HCT116 (cell line): ENCODE measurements around the gene UMAD1. TPM values are rescaled to one million over a fixed set of nuclear protein-coding genes. Genes with fewer than 3 reads are reported as not detected.

ENCODE experiments used
- ATAC-seq: fragments of 200-7000 bp; cut with Tn5 transposase; 2 replicates; pipeline ENCODE4 v1.9.1; 2020; ENCODE audit warnings: mild to moderate bottlenecking, moderate library complexity
- BruUV-seq: library from RNA; stranded (reverse); fragments of 400-500 nt; replicated peaks from 2 replicates; lab custom pipeline; 2021; lab: Mats Ljungman, UMichigan
- CTCF ChIA-PET: fragments of 300-600 bp; sonication (Branson Sonifier 250); formaldehyde crosslinking; loops from one replicate; lab custom pipeline; 2021; ENCODE audit warnings: antibody characterized with exemption; lab: Charles Lee
- POLR2A ChIA-PET: fragments of 300-600, 350-600 bp; sonication (Branson Sonifier 250); formaldehyde crosslinking; loops from one replicate; lab custom pipeline; 2021; ENCODE audit warnings: antibody characterized with exemption; lab: Charles Lee
- RAD21 ChIA-PET, 2 experiments: fragments of 300-600 bp; sonication (Branson Sonifier 250); formaldehyde crosslinking; loops; one replicate each; lab custom pipeline; 2023; ENCODE audit warnings: low total read pairs in 2 of 2; ENCODE audit not compliant: uncharacterized antibody in 2 of 2, unreplicated experiment in 2 of 2, low non-redundant PET in 1 of 2; lab: Charles Lee
- DNase-seq: peaks from one replicate; pipeline ENCODE4 v3.0.0-alpha.2; 2010; ENCODE audit warnings: low read depth, low spot score
- H2AFZ ChIP-seq: fragments of 200-600 bp; shearing (Covaris generic), sonication (generic); 2 replicates; pipeline ENCODE4 v1.6.1; 2017; ENCODE audit warnings: low read depth, mixed run types, mixed read lengths, antibody characterized with exemption, low read length; ENCODE audit not compliant: poor library complexity, severe bottlenecking
- H3K27ac ChIP-seq: 2 replicates; pipeline ENCODE4 v1.5.1; 2012; ENCODE audit warnings: low read depth, low read length
- H3K27me3 ChIP-seq: fragments of 200-600 bp; sonication (generic); 2 replicates; pipeline ENCODE4 v1.6.1; 2016; ENCODE audit warnings: mixed run types, low read length, mixed read lengths; ENCODE audit not compliant: insufficient read depth
- H3K36me3 ChIP-seq, 2 experiments: fragments of 200-500 bp in 1 of 2; fragments of 200-600 bp in 1 of 2; sonication (Bioruptor generic) in 1 of 2; sonication (generic) in 1 of 2; 2 replicates each; pipeline versions ENCODE4 v1.5.1 to v1.6.1; 2014 to 2016; ENCODE audit warnings: low read length in 2 of 2, inconsistent platforms in 1 of 2, mixed read lengths in 1 of 2, mixed run types in 1 of 2; ENCODE audit not compliant: insufficient read depth in 2 of 2, control insufficient read depth in 1 of 2
- H3K4me1 ChIP-seq, 2 experiments: fragments of 200-600 bp in 1 of 2; sonication (generic) in 1 of 2; 2 replicates each; pipeline versions ENCODE4 v1.5.1 to v1.6.1; 2012 to 2017; ENCODE audit warnings: low read length in 2 of 2, inconsistent platforms in 1 of 2, mild to moderate bottlenecking in 1 of 2, mixed read lengths in 1 of 2, mixed run types in 1 of 2, moderate library complexity in 1 of 2; ENCODE audit not compliant: insufficient read depth in 2 of 2, control insufficient read depth in 1 of 2
- H3K4me2 ChIP-seq: fragments of 200-600 bp; sonication (generic); 2 replicates; pipeline ENCODE4 v1.6.1; 2017; ENCODE audit warnings: mixed run types, low read length, mixed read lengths
- H3K4me3 ChIP-seq, 2 experiments: fragments of 200-600 bp in 1 of 2; sonication (generic) in 1 of 2; replicated peaks in 1 of 2; 2 replicates each; pipeline ENCODE4 v1.5.1; 2011 to 2016; ENCODE audit warnings: low read length in 2 of 2, control low read depth in 1 of 2, low read depth in 1 of 2, mild to moderate bottlenecking in 1 of 2, mixed read lengths in 1 of 2, mixed run types in 1 of 2
- H3K79me2 ChIP-seq: fragments of 200-600 bp; sonication (generic); 2 replicates; pipeline ENCODE4 v1.6.1; 2017; ENCODE audit warnings: mild to moderate bottlenecking, mixed run types, low read length, moderate library complexity, mixed read lengths; ENCODE audit not compliant: insufficient read depth
- H3K9ac ChIP-seq: fragments of 200-600 bp; sonication (generic); 2 replicates; pipeline ENCODE4 v1.6.1; 2016; ENCODE audit warnings: low read length, mixed read lengths
- H3K9me2 ChIP-seq: fragments of 200-600 bp; sonication (generic), shearing (Covaris generic); 2 replicates; pipeline ENCODE4 v1.6.1; 2017; ENCODE audit warnings: mixed run types, mild to moderate bottlenecking, moderate library complexity; ENCODE audit not compliant: insufficient read depth
- H3K9me3 ChIP-seq, 2 experiments: fragments of 200-500 bp in 1 of 2; fragments of 200-600 bp in 1 of 2; sonication (Bioruptor generic) in 1 of 2; sonication (generic) in 1 of 2; 2 replicates each; pipeline ENCODE4 v1.6.1; 2014 to 2017; ENCODE audit warnings: low read length in 2 of 2, mixed read lengths in 2 of 2, inconsistent platforms in 1 of 2, low read depth in 1 of 2, mild to moderate bottlenecking in 1 of 2, mixed run types in 1 of 2, moderate library complexity in 1 of 2; ENCODE audit not compliant: control insufficient read depth in 1 of 2, insufficient read depth in 1 of 2
- H4K20me1 ChIP-seq: fragments of 200-600 bp; sonication (generic), shearing (Covaris generic); 2 replicates; pipeline ENCODE4 v1.6.1; 2017; ENCODE audit warnings: mixed run types, mild to moderate bottlenecking, moderate library complexity; ENCODE audit not compliant: insufficient read depth
- CEBPB ChIP-seq: IDR thresholded peaks from 2 replicates; pipeline ENCODE4 v1.6.1; 2012; ENCODE audit warnings: low read depth
- ZNF274 ChIP-seq: fragments of 200-500 bp; sonication (Bioruptor generic); IDR thresholded peaks from 2 replicates; pipeline ENCODE4 v1.6.1; 2014; ENCODE audit warnings: mild to moderate bottlenecking, low read depth, low read length, inconsistent platforms
- intact Hi-C: fragments of 100-400 bp; cut with micrococcal nuclease; formaldehyde crosslinking; loops from 2 replicates; pipeline ENCODE4 v1.10.0; 2022
- total RNA-seq: library from RNA; stranded (reverse); gene quantifications from one replicate; pipeline ENCODE4 v1.2.1, GENCODE V29; 2021; ENCODE audit not compliant: unreplicated experiment

Gene UMAD1
- total RNA-seq, 1 experiment from 2014 or later, result 12.7 TPM

DNA sequence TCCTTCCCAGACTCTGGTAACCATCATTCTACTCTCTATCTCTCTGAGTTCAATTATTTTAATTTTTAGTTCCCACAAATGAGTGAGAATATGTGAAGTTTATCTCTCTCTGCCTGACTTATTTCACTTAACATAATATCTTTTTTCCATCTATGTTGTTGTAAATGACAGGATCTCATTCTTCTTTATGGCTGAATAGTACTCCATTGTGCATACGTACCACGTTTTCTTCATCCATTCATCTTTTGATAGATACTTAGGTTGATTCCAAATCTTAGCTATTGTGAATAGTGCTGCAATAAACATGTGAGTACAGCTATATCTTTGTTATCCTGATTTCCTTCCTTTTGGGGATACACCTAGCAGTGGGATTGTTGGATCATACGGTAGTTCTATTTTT lies 54.0 kb downstream of the UMAD1 start:
- DNase-seq (no peak), ATAC-seq (no peak)
- RAD21 ChIA-PET, result interaction anchor here in 1 of 2 experiments (0.8 kb wide), 1 partner anchor 195 kb away, joined by 4 read pairs; no protein-coding TSS in a partner anchor
- Histone ChIP-seq H2AFZ (no peak overlapping the region), H3K4me2 (peak overlapping the region; percentile 49), H3K9me2 (no peaks in the 10 kb centered on the region), H3K36me3 (no peaks in the 10 kb centered on the region), H3K4me3 (no peak overlapping the region), H3K4me1 (peaks cover 29 to 47% of the 10 kb centered on the region in 2 experiments), H3K27me3 (no peaks in the 10 kb centered on the region), H3K79me2 (no peaks in the 10 kb centered on the region), H3K9me3 (no peaks in the 10 kb centered on the region), H4K20me1 (no peaks in the 10 kb centered on the region), H3K9ac (no peak overlapping the region), H3K27ac (no peak overlapping the region)
- no TSS peak for BruUV-seq
- POLR2A ChIA-PET, result no interaction called here
- intact Hi-C loops, result no loop called here
- no peak for TF ChIP-seq CEBPB
- TF ChIP-seq, all 23 proteins: peak for 0
- CTCF ChIA-PET, result interaction anchor here (1.1 kb wide), 1 partner anchor 13 kb away, joined by 4 read pairs; no protein-coding TSS in a partner anchor

DNA sequence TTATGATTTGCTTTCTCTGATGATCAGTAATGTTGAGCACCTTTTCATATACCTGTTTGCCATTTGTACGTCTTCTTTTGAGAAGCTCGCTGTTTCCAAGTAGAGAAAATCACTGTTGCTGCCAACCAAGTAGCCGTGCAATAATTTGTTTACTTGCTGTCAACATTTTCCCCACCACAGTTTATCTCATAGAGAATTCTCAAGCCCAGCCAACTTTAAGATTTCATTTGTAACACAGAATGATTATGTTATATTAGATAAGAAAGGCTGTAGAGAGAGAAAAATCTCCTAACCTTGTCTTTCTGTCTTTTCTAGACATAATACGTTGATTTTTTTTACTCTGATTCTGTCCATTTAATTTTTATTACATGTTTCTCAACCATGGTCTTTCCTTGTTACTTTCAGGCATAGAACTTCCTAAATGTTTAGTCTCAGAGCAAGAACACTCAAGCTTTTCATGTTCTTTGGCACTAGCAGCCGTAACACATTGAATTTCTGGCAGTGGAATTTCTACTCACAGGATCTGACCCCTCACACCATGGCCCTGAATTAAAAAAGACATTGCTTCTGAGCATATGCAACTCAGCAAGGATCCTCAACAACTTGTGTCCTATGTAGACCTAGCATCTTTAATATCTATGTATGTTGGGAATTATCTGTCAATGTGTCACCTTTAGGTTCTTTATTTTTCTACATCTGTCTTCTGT lies 54.7 kb downstream of the UMAD1 start:
- no peaks in the 10 kb centered on the region for H3K36me3 ChIP-seq
- TF ChIP-seq ZNF274, result no peak
- TF ChIP-seq, all 23 proteins: peak for 0
- Histone ChIP-seq H3K79me2 (no peaks in the 10 kb centered on the region), H3K4me2 (no peak overlapping the region), H4K20me1 (no peaks in the 10 kb centered on the region), H2AFZ (no peak overlapping the region), H3K9ac (no peak overlapping the region), H3K9me2 (no peaks in the 10 kb centered on the region), H3K9me3 (no peaks in the 10 kb centered on the region), H3K4me3 (no peak overlapping the region), H3K27ac (no peak overlapping the region), H3K4me1 (peaks cover 29 to 47% of the 10 kb centered on the region in 2 experiments), H3K27me3 (no peaks in the 10 kb centered on the region)
- POLR2A ChIA-PET, result interaction anchor here (1.3 kb wide), 1 partner anchor 14 kb away, joined by 3 read pairs; no protein-coding TSS in a partner anchor
- CTCF ChIA-PET, result no interaction called here
- ATAC-seq (no peak), DNase-seq (no peak)
- RAD21 ChIA-PET, result interaction anchor here in 1 of 2 experiments (0.8 kb wide), 1 partner anchor 196 kb away, joined by 4 read pairs; no protein-coding TSS in a partner anchor
- no TSS peak for BruUV-seq
- intact Hi-C loops, result no loop called here
